Measurements from ENCODE around the gene MYH10.

MYH10 gene

GRCh38 chr17:8444494-8444893 is 186.0 kb downstream of the MYH10 start:
- Histone ChIP-seq H4K20me1 (ENCODE audit: insufficient read depth, low read length) (peaks cover 17% of the 10 kb centered on the region; the same call in 1 of the 2 replicates), H3K79me2 (ENCODE audit: low read length) (peaks cover 62% of the 10 kb centered on the region)
- TF ChIP-seq CTCF (IDR thresholded peaks at IDR 0.05; ENCODE audit: low read length): no peak

DNA sequence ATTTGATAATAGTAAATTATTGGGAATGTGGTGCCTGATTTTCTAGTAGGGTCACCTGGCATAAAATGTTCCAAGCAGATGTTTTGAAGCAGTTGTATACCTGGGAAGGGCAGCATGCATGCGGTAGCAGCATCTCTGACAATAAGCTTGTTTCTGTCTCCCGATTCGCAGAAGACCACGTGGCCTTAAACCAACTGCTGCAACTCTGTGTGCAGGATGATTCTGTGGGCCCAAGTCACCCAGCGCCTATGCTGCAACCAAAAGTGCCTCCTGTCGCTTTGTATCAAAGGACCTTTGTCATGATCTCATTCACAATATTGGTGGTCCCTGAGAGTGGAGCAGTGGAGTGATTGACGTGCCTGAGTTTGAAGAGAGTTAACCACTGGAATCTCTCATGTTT is 186.8 kb downstream of the MYH10 start:
- Histone ChIP-seq H2AFZ (ENCODE audit: low read length) (no peak overlapping the region), H3K27me3 (replicated peaks; ENCODE audit: insufficient read depth, low read length) (no peaks in the 10 kb centered on the region), H4K20me1 (ENCODE audit: insufficient read depth, low read length) (peaks cover 17% of the 10 kb centered on the region; the same call in 1 of the 2 replicates), H3K9me3 (replicated peaks; ENCODE audit: insufficient read depth, low read length) (no peaks in the 10 kb centered on the region), H3K4me2 (ENCODE audit: low read depth, low read length) (no peak overlapping the region), H3K9me2 (replicated peaks; ENCODE audit: insufficient read depth, low read length) (no peaks in the 10 kb centered on the region), H3K79me2 (ENCODE audit: low read length) (peaks cover 70% of the 10 kb centered on the region), H3K4me1 (ENCODE audit: low read length) (no peaks in the 10 kb centered on the region), H3K36me3 (replicated peaks; ENCODE audit: insufficient read depth, low read length) (peaks cover 9% of the 10 kb centered on the region; the same call in 1 of the 2 replicates), H3K9ac (ENCODE audit: low read length) (no peak overlapping the region), H3K4me3 (ENCODE audit: low read length) (no peak overlapping the region), H3K27ac (ENCODE audit: low read length) (no peak overlapping the region), H3F3A (ENCODE audit: insufficient read depth, low read length) (no peaks in the 10 kb centered on the region)
- no peak for DNase-seq
- TF ChIP-seq EZH2phosphoT487 (IDR thresholded peaks at IDR 0.05; ENCODE audit: low read length) (no peak), EZH2 (optimal IDR thresholded peaks at IDR 0.05; ENCODE audit: low read depth, low read length) (no peak), CTCF (IDR thresholded peaks at IDR 0.05; ENCODE audit: low read length) (no peak)

More at GRCh38 chr17:8444494-8444893, 186.0 kb downstream of the MYH10 start:
- no peak for DNase-seq
- H3F3A ChIP-seq (ENCODE audit: insufficient read depth, low read length): peaks cover 4% of the 10 kb centered on the region; the same call in 1 of the 2 replicates
- peaks cover 9% of the 10 kb centered on the region; the same call in 1 of the 2 replicates for H3K36me3 ChIP-seq (replicated peaks; ENCODE audit: insufficient read depth, low read length)
- H3K9ac ChIP-seq (ENCODE audit: low read length): no peak overlapping the region
- no peak overlapping the region for H3K4me2 ChIP-seq (ENCODE audit: low read depth, low read length)
- H2AFZ ChIP-seq (ENCODE audit: low read length): no peak overlapping the region
- H3K9me2 ChIP-seq (replicated peaks; ENCODE audit: insufficient read depth, low read length): no peaks in the 10 kb centered on the region
- no peaks in the 10 kb centered on the region for H3K9me3 ChIP-seq (replicated peaks; ENCODE audit: insufficient read depth, low read length)
- no peaks in the 10 kb centered on the region for H3K27me3 ChIP-seq (replicated peaks; ENCODE audit: insufficient read depth, low read length)
- H3K4me3 ChIP-seq (ENCODE audit: low read length): no peak overlapping the region
- H3K27ac ChIP-seq (ENCODE audit: low read length): no peak overlapping the region
- no peaks in the 10 kb centered on the region for H3K4me1 ChIP-seq (ENCODE audit: low read length)

GRCh38 chr17:8442310-8442709 is 188.2 kb downstream of the MYH10 start:
- peaks cover 84% of the 10 kb centered on the region for H3K79me2 ChIP-seq (ENCODE audit: low read length)
- no peak overlapping the region for H2AFZ ChIP-seq (ENCODE audit: low read length)
- TF ChIP-seq CTCF (IDR thresholded peaks at IDR 0.05; ENCODE audit: low read length): no peak
- no peak for TF ChIP-seq EZH2phosphoT487 (IDR thresholded peaks at IDR 0.05; ENCODE audit: low read length)
- TF ChIP-seq EZH2 (optimal IDR thresholded peaks at IDR 0.05; ENCODE audit: low read depth, low read length): no peak
- no peak overlapping the region for H3K9ac ChIP-seq (ENCODE audit: low read length)
- H3K9me3 ChIP-seq (replicated peaks; ENCODE audit: insufficient read depth, low read length): no peaks in the 10 kb centered on the region
- H3F3A ChIP-seq (ENCODE audit: insufficient read depth, low read length): no peaks in the 10 kb centered on the region
- no peaks in the 10 kb centered on the region for H3K27me3 ChIP-seq (replicated peaks; ENCODE audit: insufficient read depth, low read length)
- peaks cover 9% of the 10 kb centered on the region; the same call in 1 of the 2 replicates for H3K36me3 ChIP-seq (replicated peaks; ENCODE audit: insufficient read depth, low read length)
- no peaks in the 10 kb centered on the region for H3K9me2 ChIP-seq (replicated peaks; ENCODE audit: insufficient read depth, low read length)
- H3K27ac ChIP-seq (ENCODE audit: low read length): no peak overlapping the region
- peaks cover 4% of the 10 kb centered on the region; the same call in 1 of the 2 replicates for H3K4me1 ChIP-seq (ENCODE audit: low read length)
- H3K4me2 ChIP-seq (ENCODE audit: low read depth, low read length): no peak overlapping the region
- DNase-seq: no peak
- H4K20me1 ChIP-seq (ENCODE audit: insufficient read depth, low read length): peaks cover 17% of the 10 kb centered on the region; the same call in 1 of the 2 replicates
- no peak overlapping the region for H3K4me3 ChIP-seq (ENCODE audit: low read length)

Measured in MM.1S (cell line).